ENCODE data around the gene MTFP1. TPM values are rescaled to one million over a fixed set of nuclear protein-coding genes. Genes with fewer than 3 reads are reported as not detected.
A peak's percentile ranks its signal among the peaks of the same experiment; 100 is the strongest.

Gene MTFP1
- total and polyA plus RNA-seq, 9 of the 15 experiments (the other 6 are each of a cell fraction or from before 2014, with no cell fraction given) = 10.7 to 52.0 (median 30.1) TPM

DNA sequence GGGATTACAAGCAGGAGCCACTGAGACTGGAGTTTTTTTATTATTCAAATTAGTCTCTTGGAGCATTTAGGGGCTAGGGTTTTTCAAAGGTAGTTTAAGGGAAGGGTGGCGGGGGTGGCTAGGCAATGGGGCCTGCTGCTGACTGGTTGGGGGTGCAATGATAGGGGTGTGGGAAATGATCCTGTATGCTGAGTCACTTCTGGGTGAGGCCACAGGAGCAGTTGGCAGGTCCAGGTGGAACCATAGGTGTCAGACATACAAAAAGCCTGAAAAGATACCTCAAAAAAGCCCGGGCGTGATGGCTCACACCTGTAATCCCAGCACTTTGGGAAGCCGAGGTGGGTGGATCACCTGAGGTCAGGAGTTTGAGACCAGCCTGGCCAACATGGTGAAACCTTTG is 13.7 kb downstream of the MTFP1 start:
- TF ChIP-seq ZKSCAN3 (CRISPR knock-in tag; IDR thresholded peaks at IDR 0.05) (no peak), NFE2 (IDR thresholded peaks at IDR 0.05; ENCODE audit: low read depth) (peak; percentile 8; the same call in 1 of the 2 replicates)
- no peaks in the 10 kb centered on the region for H3K27me3 ChIP-seq (ENCODE audit: control insufficient read depth in 2 of 2, insufficient read depth in 2 of 2, low read length in 2 of 2)
- ChIA-PET CTCF (ENCODE audit: low intra/inter-chr PET ratio) (no interaction called here), POLR2A (interaction anchor here (0.7 kb wide), 1 partner anchor 61 kb away, joined by 5 read pairs; no protein-coding TSS in a partner anchor)
- DNase-seq (ENCODE audit: extremely low read depth in 1 of 4, low spot score in 3 of 4) (no peak), ATAC-seq (no peak), FAIRE-seq (no peak)
- H3K4me1 ChIP-seq (replicated peaks in 1 of 2; ENCODE audit: control insufficient read depth in 2 of 2, insufficient read depth in 2 of 2, low read length in 2 of 2) = peaks cover 38 to 45% of the 10 kb centered on the region in 2 experiments
- 75% methylated on average over 4 of the region's 4 CpGs for WGBS (ENCODE audit: insufficient coverage, low coverage, missing lambda C conversion rate)
- H4K20me1 ChIP-seq (replicated peaks; ENCODE audit: control insufficient read depth, insufficient read depth, low read length) = no peaks in the 10 kb centered on the region
- in situ Hi-C loops (cut with MboI) (no loop called here), intact Hi-C loops (cut with micrococcal nuclease) (no loop called here)
- no peak overlapping the region for H3K9ac ChIP-seq (ENCODE audit: insufficient read depth in 1 of 2, low read depth in 2 of 2, low read length in 2 of 2)
- H3K27ac ChIP-seq (ENCODE audit: extremely low read depth, low read depth, low read length) = no peak overlapping the region
- no peaks in the 10 kb centered on the region; the same call in 1 of the 2 replicates for H3K9me3 ChIP-seq (replicated peaks; ENCODE audit: control insufficient read depth, insufficient read depth, low read depth, low read length)
- no peak overlapping the region for H3K4me3 ChIP-seq
- no peaks in the 10 kb centered on the region for H3K9me1 ChIP-seq (ENCODE audit: control insufficient read depth, insufficient read depth, low read length)
- H2AFZ ChIP-seq (ENCODE audit: low read depth, low read length) = no peak overlapping the region
- no peaks in the 10 kb centered on the region for H3K79me2 ChIP-seq (ENCODE audit: control insufficient read depth, insufficient read depth, low read length)
- BruUV-seq (replicated peaks) = no TSS peak
- H3K36me3 ChIP-seq (ENCODE audit: control insufficient read depth, insufficient read depth, low read length) = no peaks in the 10 kb centered on the region
- H3K4me2 ChIP-seq (ENCODE audit: insufficient read depth, low read length) = no peak overlapping the region

DNA sequence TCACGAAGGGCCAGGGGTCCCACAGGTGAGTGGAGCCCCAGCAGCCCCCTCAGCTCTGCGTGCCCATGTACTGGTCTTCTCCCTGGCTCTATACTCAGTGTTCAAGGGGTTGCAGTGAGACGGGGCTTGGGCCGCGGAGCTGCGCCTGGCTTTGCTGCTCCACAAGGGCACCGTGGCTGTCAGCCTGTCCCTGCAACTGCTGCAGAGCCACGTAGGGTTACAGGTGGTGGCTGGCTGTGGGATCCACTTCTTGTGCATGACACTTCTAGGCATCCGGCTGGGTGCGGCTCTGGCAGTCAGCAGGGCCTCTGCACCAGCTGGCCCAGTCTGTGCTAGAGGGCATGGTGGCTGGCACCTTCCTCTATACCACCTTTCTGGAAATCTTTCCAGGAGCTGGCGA is 14.3 kb downstream of the MTFP1 start:
- CTCF ChIA-PET (ENCODE audit: low intra/inter-chr PET ratio) = no interaction called here
- in situ Hi-C loops (cut with MboI) = no loop called here
- TF ChIP-seq, protein P1, sequence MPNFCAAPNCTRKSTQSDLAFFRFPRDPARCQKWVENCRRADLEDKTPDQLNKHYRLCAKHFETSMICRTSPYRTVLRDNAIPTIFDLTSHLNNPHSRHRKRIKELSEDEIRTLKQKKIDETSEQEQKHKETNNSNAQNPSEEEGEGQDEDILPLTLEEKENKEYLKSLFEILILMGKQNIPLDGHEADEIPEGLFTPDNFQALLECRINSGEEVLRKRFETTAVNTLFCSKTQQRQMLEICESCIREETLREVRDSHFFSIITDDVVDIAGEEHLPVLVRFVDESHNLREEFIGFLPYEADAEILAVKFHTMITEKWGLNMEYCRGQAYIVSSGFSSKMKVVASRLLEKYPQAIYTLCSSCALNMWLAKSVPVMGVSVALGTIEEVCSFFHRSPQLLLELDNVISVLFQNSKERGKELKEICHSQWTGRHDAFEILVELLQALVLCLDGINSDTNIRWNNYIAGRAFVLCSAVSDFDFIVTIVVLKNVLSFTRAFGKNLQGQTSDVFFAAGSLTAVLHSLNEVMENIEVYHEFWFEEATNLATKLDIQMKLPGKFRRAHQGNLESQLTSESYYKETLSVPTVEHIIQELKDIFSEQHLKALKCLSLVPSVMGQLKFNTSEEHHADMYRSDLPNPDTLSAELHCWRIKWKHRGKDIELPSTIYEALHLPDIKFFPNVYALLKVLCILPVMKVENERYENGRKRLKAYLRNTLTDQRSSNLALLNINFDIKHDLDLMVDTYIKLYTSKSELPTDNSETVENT (CRISPR knock-in tag; IDR thresholded peaks at IDR 0.05) = no peak
- TF ChIP-seq, protein P2, sequence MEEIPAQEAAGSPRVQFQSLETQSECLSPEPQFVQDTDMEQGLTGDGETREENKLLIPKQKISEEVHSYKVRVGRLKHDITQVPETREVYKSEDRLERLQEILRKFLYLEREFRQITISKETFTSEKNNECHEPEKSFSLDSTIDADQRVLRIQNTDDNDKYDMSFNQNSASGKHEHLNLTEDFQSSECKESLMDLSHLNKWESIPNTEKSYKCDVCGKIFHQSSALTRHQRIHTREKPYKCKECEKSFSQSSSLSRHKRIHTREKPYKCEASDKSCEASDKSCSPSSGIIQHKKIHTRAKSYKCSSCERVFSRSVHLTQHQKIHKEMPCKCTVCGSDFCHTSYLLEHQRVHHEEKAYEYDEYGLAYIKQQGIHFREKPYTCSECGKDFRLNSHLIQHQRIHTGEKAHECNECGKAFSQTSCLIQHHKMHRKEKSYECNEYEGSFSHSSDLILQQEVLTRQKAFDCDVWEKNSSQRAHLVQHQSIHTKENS (CRISPR knock-in tag; IDR thresholded peaks at IDR 0.05) = no peak
- TF ChIP-seq, protein P3, sequence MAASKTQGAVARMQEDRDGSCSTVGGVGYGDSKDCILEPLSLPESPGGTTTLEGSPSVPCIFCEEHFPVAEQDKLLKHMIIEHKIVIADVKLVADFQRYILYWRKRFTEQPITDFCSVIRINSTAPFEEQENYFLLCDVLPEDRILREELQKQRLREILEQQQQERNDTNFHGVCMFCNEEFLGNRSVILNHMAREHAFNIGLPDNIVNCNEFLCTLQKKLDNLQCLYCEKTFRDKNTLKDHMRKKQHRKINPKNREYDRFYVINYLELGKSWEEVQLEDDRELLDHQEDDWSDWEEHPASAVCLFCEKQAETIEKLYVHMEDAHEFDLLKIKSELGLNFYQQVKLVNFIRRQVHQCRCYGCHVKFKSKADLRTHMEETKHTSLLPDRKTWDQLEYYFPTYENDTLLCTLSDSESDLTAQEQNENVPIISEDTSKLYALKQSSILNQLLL (CRISPR knock-in tag; IDR thresholded peaks at IDR 0.05; ENCODE audit: borderline replicate concordance) = no peak
- TF ChIP-seq, protein P4, sequence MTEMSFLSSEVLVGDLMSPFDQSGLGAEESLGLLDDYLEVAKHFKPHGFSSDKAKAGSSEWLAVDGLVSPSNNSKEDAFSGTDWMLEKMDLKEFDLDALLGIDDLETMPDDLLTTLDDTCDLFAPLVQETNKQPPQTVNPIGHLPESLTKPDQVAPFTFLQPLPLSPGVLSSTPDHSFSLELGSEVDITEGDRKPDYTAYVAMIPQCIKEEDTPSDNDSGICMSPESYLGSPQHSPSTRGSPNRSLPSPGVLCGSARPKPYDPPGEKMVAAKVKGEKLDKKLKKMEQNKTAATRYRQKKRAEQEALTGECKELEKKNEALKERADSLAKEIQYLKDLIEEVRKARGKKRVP (CRISPR knock-in tag; IDR thresholded peaks at IDR 0.05) = no peak
- TF ChIP-seq PHF21A (IDR thresholded peaks at IDR 0.05; ENCODE audit: borderline replicate concordance, low read depth) = no peak
- TF ChIP-seq FOXM1 (IDR thresholded peaks at IDR 0.05; ENCODE audit: low read depth) = no peak
- TF ChIP-seq FOXM1 (CRISPR knock-in tag; IDR thresholded peaks at IDR 0.05; ENCODE audit: low read depth) = no peak
- TF ChIP-seq HLTF (IDR thresholded peaks at IDR 0.05) = no peak

More for the DNA sequence above, 14.3 kb downstream of the MTFP1 start:
- no TSS peak for BruUV-seq (replicated peaks)
- Histone ChIP-seq H3K27me3 (ENCODE audit: control insufficient read depth in 2 of 2, insufficient read depth in 2 of 2, low read length in 2 of 2) (no peaks in the 10 kb centered on the region), H3K9ac (ENCODE audit: insufficient read depth in 1 of 2, low read depth in 2 of 2, low read length in 2 of 2) (peak overlapping the region in 1 of 2 experiments; percentile 40; a peak in 1 of 4 replicates), H3K4me1 (replicated peaks in 1 of 2; ENCODE audit: control insufficient read depth in 2 of 2, insufficient read depth in 2 of 2, low read length in 2 of 2) (peaks cover 43 to 48% of the 10 kb centered on the region in 2 experiments), H4K20me1 (replicated peaks; ENCODE audit: control insufficient read depth, insufficient read depth, low read length) (no peaks in the 10 kb centered on the region), H3K79me2 (ENCODE audit: control insufficient read depth, insufficient read depth, low read length) (no peaks in the 10 kb centered on the region), H3K4me3 (no peak overlapping the region), H3K9me3 (replicated peaks; ENCODE audit: control insufficient read depth, insufficient read depth, low read depth, low read length) (no peaks in the 10 kb centered on the region; the same call in 1 of the 2 replicates), H3K4me2 (ENCODE audit: insufficient read depth, low read length) (no peak overlapping the region), H3K36me3 (ENCODE audit: control insufficient read depth, insufficient read depth, low read length) (no peaks in the 10 kb centered on the region), H2AFZ (ENCODE audit: low read depth, low read length) (no peak overlapping the region), H3K9me1 (ENCODE audit: control insufficient read depth, insufficient read depth, low read length) (no peaks in the 10 kb centered on the region), H3K27ac (ENCODE audit: extremely low read depth, low read depth, low read length) (no peak overlapping the region)
- POLR2A ChIA-PET = interaction anchor here (1.0 kb wide), 1 partner anchor 13 kb away, joined by 3 read pairs; no protein-coding TSS in a partner anchor
- DNase-seq (ENCODE audit: extremely low read depth in 1 of 4, low spot score in 3 of 4) (no peak), ATAC-seq (no peak), FAIRE-seq (no peak)
- intact Hi-C loops (cut with micrococcal nuclease) = no loop called here
- 76% methylated on average over 6 of the region's 11 CpGs for WGBS (ENCODE audit: insufficient coverage, low coverage, missing lambda C conversion rate)
